GM18505 (cell line): ENCODE results near the gene MEGF11.

ENCODE experiments used
- ATAC-seq: cut with Tn5 transposase; IDR thresholded peaks from one replicate; pipeline ENCODE4 v1.9.1; 2021; ENCODE audit not compliant: unreplicated experiment
- POLR2A ChIP-seq: IDR thresholded peaks from 4 replicates; pipeline ENCODE4 v1.6.1; 2011; ENCODE audit warnings: borderline replicate concordance; ENCODE audit not compliant: insufficient read depth, insufficient read length; ENCODE audit errors: extremely low read depth

MEGF11 gene

DNA sequence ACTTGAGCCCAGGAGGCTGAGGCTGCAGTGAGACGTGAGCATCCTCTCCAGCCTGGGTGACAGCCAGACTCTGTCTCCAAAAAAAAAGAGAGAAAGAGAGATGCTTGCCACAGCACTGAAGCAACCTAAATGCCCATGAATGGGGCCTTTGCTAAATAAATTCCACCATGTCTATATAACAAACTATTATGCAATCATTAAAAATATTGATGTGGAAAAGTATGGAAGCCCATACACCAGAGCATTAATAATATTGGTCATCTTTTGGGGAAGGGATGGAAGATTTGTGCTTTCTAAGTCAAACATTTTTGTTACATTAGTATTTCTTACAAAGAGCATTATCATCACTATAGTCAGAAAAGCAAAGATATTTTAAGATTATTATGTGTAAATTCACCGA is 116.6 kb downstream of the MEGF11 start:
- ATAC-seq = no peak
- TF ChIP-seq POLR2A = no peak

DNA sequence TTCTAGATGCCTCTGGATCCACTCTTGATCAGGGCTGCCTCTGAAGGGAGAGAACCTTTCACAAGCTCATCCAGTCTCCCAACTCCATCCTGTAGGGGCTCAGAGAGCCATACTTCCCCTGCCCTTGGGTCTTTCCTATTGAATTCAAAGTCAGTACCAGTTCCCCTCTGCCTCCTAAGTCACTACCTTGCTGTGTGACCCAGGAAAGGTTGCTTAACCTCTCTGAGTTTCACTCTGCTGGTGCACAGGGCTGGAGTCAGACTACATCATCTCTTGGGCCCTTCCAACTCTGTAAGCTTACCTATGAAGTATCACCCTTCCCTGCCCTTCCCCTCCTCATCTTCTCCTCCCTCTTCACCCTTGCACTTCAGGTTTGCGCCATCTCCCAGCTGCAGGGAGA is 117.9 kb downstream of the MEGF11 start:
- ATAC-seq = no peak
- TF ChIP-seq POLR2A = no peak

DNA sequence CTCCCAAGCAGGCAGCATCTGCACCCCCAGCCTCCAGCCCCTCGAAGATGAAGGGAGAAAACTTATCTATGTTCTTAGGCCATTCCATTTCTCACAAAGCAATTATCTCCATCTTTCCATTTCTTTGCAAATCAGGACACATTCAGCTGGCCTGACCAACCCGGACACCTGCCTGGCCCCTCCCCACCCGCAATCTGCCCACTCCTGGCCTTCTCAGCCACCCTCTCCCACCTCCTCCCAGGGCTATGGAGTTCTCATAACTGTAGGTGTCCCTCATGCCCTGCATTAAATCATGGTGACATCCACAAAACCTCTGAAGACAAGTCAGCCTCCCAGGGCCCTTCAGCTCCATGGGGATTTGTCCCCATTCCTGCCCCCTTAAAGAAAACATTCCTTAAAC is 119.3 kb downstream of the MEGF11 start:
- no peak for TF ChIP-seq POLR2A
- no peak for ATAC-seq

DNA sequence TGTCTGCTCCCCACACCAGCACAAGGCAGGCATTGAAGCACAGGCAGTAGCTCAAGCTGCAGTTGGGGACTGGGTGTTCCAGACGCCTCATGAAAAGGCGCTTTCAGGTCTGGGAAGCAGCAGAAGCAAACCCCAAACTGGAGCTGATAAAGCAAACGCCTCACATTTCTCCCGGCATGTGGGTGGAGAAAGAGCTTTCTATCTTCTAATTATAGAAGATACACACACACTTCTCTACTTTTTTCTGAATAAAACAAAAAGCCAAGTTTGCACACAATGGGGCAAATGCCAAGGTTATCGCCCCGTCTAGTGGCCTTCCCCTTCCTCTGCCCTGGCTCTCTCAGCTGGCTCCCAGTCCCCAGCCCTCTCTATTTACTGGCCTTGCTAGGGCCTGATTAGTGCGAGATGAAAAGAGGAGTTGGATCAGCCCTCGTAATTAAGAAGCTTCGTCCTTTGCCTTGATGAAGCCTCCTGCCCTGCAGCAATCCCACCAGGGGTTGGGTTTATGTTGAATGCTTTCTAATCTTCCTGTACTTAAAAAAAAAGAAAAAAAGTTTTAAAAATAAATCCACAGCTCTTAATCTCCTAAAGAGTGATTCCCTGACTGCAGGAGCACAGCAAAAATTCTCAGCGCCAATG is 120.2 kb downstream of the MEGF11 start:
- TF ChIP-seq POLR2A = no peak
- ATAC-seq = no peak

DNA sequence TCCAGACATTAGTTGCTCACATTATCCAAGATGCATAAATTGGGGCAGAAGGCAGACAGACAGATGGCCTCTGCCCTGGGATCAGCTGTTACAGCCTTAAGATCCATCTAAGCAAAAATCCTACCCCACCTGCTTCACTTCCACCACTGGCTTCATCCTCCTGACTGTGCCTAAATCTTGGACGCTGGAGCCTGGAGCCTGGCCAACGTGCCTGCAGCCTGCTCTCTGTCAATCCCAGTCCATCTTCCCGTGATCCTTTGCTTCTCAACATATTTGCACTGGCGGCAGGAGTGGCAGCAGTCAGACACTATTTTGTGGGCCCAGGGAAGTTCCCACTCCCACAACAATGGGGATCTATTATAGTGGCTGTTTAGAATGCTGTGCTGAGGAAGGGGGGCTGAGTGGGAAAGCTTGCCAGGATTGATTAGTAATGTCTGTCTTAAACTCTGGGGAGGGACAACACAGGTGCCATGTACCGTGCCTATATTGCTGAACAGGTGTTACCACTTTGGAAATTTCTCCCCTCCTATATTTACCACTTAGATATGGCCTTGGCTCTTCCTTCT is 121.2 kb downstream of the MEGF11 start:
- TF ChIP-seq POLR2A = no peak
- ATAC-seq = no peak

DNA sequence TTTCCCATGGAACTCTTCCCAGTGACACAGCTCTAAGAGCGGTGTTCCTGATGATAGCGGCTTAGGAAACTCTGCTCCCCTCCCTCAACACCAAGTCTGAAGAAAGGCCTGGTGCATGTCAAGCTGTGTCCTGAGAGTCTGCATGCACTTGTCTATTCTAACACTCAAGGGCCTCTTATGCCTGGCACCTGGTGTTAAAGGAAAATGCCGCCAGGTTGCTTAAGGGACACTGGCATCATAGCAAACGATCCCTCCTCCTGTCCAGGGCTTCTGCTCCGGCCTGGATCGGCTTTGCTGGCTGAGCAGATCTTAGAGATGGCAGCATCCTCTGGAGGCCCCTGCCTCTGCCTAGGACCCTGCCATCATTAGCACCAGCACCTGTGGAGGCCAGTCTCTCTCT is 121.7 kb downstream of the MEGF11 start:
- TF ChIP-seq POLR2A = no peak
- no peak for ATAC-seq

DNA sequence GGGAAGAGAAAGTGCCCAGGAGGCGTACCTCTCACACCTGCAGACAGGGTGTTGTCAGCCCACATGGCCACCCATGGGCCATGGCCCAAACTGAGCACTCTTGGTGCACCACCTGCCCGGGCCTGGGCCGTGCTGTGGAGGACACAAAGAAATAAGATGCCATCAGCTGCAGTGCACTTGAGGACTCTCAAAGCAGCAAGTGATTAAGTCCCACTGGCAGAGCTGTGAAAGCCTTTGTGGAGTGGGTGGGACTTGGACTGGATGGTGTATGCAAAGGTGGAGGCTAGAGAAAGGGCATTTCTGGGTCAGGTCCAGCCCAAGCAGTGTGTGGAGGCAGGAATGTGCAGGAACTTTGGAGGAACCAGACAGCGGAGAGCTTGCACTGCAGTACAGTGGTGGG is 122.3 kb downstream of the MEGF11 start:
- no peak for TF ChIP-seq POLR2A
- no peak for ATAC-seq

DNA sequence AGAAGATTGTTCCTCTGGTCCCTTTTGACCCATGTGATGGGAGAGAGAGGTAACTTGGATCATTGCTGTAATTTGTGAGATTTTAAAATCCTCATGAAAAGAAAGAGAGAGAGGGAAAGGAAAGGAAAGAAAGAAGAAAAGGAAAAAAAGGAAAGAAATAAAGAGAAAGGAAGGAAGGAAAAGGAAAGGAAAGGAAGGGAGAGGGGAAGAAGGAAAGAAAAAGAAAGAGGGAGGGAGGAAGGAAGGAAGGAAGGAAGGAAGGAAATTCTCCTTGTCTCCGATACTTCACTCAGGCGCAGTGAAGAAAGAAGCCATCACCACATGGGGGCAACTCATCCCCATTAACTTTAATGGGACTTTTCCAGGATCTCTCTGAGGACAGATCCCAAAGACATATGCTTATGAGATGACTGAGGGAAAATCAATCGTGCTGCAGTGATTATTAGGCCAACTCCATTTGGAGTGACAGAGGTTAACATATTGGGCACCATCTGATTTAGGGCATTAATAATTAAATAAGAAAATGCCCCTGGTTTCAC is 123.0 kb downstream of the MEGF11 start:
- no peak for TF ChIP-seq POLR2A
- no peak for ATAC-seq

DNA sequence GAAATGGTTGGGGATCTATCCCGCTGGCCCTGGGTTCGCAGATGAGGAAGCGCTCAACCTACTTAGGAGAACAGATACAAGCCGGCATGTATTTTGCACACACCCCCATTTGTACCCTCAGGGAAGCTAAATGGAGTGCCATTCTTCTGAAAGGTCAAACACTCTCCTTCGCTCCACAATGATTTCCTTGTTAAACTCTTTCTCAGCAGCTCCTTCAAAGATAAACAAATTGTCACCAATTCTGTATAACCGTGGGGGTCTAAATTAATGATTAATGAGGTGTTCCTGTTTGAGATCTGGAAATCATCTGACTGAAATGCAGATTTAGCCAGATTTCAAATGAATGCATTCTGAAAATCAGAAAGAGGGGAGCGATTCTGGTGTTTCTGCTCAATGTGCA is 124.0 kb downstream of the MEGF11 start:
- no peak for TF ChIP-seq POLR2A
- ATAC-seq = no peak

DNA sequence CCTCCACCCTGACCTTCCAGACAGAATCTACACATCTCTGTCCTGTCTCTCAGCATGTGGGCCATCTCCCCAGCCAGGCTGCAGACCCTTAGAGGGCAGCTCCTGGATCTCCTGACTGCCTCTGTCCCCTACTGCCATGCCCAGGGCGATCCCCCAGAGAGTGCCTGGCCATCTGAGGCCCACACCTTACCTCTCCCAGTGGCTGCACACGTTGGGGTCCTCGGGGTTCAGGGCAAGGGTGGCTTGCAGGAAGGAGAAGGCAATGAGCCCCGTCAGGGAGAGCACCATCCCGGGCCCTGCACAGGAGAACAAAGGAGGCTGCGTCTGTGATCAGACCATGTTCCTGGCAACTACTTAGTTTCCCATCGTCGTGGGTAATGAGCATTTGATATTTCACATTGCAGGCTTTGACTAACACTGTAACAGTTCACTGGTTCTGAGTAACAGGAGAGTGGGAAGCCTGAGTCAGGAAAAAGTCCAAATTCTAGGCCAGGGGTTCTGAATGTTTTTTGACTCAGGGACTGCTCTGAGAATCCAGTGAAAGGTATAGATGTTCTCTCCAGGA is 125.4 kb downstream of the MEGF11 start:
- no peak for TF ChIP-seq POLR2A

DNA sequence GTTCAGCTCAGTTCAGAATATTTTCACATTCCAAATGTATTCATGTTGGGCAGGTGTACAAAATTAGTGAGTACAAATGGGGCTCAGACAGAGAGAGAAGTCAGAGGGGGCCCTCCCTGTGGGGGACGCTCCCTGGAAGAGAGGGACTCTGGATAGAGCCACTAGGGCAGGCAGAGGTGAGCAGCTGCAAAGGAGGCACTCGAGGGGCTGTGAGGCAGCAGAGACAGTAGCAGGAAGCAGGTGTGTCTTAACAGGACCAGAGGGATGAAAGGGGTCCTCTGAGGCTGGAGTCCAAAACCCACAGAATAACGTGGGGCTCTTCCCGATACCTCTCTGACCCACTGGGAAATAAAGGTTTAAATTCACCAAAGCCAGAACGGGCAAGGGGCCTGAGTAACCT is 127.1 kb downstream of the MEGF11 start:
- ATAC-seq = no peak
- TF ChIP-seq POLR2A = no peak

More for the DNA sequence above, 125.4 kb downstream of the MEGF11 start:
- no peak for ATAC-seq

DNA sequence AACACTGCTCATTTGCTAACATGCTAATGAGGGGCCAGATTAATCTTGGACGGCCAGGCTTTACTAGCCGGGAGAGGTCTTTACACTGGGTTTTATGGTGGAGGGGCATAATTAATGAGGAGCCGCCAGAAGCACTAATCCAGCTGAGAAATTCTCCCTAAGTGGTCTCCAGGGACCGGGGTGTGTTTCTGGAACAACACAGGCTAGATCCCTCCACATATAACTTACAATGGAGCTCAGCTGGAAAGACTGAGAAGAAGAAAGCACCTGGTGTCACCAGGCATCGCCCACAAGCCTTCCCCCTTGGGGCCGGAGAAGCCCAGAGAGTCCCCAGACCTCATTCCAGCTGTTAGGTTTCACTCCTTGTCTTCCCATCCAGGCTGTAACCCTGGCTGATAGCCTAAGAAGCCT is 127.5 kb downstream of the MEGF11 start:
- ATAC-seq = no peak
- TF ChIP-seq POLR2A = no peak

DNA sequence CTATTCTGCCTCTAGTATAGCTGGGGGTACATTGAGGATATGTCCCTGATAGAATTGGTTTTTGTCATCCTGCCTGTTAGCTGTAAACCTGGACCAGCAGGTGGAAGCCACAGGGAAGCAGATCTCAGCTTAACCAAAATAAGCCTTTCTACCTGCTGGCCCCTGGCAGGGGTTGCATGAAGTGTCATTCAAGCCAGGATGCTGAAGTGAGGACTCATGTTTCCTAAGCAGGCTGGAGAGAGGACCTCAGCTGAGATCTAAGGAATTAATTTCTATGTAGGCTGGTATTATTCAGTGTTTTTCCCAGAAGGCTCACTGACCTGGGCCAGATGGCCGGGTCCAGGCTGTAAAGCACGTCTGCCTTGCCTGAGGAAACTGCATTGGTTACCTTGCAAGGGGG is 128.9 kb downstream of the MEGF11 start:
- ATAC-seq = no peak
- TF ChIP-seq POLR2A = no peak

DNA sequence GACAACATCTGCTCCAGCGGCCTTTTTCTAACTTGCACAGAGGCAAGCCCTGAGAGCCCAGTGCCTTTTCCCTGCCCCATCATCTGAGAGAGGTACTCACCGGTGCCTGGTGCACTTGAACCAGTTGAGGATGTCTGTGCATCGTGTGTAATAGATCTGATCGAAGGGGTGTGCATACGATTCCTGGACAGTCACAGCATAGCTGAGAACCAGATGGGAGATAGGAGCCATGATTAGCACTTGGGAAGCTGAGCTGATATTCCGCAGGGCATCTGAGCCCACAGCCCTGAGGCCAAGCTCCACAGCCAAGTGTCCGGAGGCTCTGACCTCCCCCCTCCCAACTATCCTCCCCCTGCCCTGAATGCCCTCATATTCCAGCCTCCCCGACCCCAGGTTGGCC is 129.8 kb downstream of the MEGF11 start:
- TF ChIP-seq POLR2A = no peak
- ATAC-seq = no peak
